UCSD-AML1 (cell line): Measurements from ENCODE around the gene SUFU.
A peak's percentile ranks its signal among the peaks of the same experiment; 100 is the strongest.

Source experiments
- DNase-seq: peaks from one replicate; lab custom pipeline; 2025; ENCODE audit not compliant: unreplicated experiment; lab: John Stamatoyannopoulos, UW

The SUFU gene

GRCh38 chr10:102668326-102669107, 164.7 kb downstream of the SUFU start:
- no peak for DNase-seq

- peak; percentile 33 for DNase-seq
These were observed 165.7 kb downstream of the SUFU start for GRCh38 chr10:102669206-102670064.

GRCh38 chr10:102670065-102670670, 166.4 kb downstream of the SUFU start:
- DNase-seq: no peak

GRCh38 chr10:102670871-102671434, 167.2 kb downstream of the SUFU start:
- DNase-seq: no peak

- no peak for DNase-seq
These were observed 169.6 kb downstream of the SUFU start for GRCh38 chr10:102673236-102673818.

- peak; percentile 85 for DNase-seq
These were observed 170.2 kb downstream of the SUFU start for GRCh38 chr10:102673819-102674511.

- no peak for DNase-seq
These were observed 170.8 kb downstream of the SUFU start for GRCh38 chr10:102674566-102674965.

GRCh38 chr10:102675011-102675665, 171.4 kb downstream of the SUFU start:
- DNase-seq: no peak

- peak; percentile 47 for DNase-seq
These were observed 172.1 kb downstream of the SUFU start for GRCh38 chr10:102675666-102676533.

- no peak for DNase-seq
These were observed 173.0 kb downstream of the SUFU start for GRCh38 chr10:102676534-102677315.

- DNase-seq: no peak
These were observed 173.7 kb downstream of the SUFU start for GRCh38 chr10:102677331-102678067.

GRCh38 chr10:102678068-102678400, 174.3 kb downstream of the SUFU start:
- no peak for DNase-seq

GRCh38 chr10:102678842-102679289, 175.1 kb downstream of the SUFU start:
- DNase-seq: peak; percentile 58

GRCh38 chr10:102679596-102679995, 175.8 kb downstream of the SUFU start:
- no peak for DNase-seq

GRCh38 chr10:102681696-102682095, 177.9 kb downstream of the SUFU start:
- no peak for DNase-seq

GRCh38 chr10:102682416-102682815, 178.6 kb downstream of the SUFU start:
- no peak for DNase-seq

GRCh38 chr10:102682981-102683380, 179.2 kb downstream of the SUFU start:
- no peak for DNase-seq
